GM12892 (cell line): ENCODE data around the gene UNC45B.
"Not testable (repeated sequence)": the region's sequence is repeated elsewhere in the genome, so short reads cannot be mapped to it uniquely, and the experiment has no call there.

Experiments
- DNase-seq: peaks from one replicate; pipeline ENCODE4 v3.0.0; 2011; ENCODE audit not compliant: insufficient read length
- FAIRE-seq: peaks from 2 replicates; lab custom pipeline; 2011; peaks lifted over from hg19 to GRCh38; lab: Jason Lieb, UNC
- POLR2A ChIP-seq: IDR thresholded peaks from 2 replicates; pipeline ENCODE4 v1.6.1; 2011; ENCODE audit warnings: low read depth, low read length, control low read depth
- POLR2AphosphoS5 ChIP-seq: IDR thresholded peaks from 2 replicates; pipeline ENCODE4 v1.6.1; 2011; ENCODE audit warnings: low read depth, low read length, control low read depth
- TAF1 ChIP-seq: IDR thresholded peaks from 2 replicates; pipeline ENCODE4 v1.6.1; 2011; ENCODE audit warnings: low read depth, mild to moderate bottlenecking, control low read depth, low read length, borderline replicate concordance

UNC45B gene

GRCh38 chr17:35175638-35176415 lies 28.2 kb downstream of the UNC45B start:
- DNase-seq (no peak), FAIRE-seq (no peak)
- no peak for TF ChIP-seq TAF1
- TF ChIP-seq POLR2A, result no peak
- TF ChIP-seq POLR2AphosphoS5, result no peak

GRCh38 chr17:35176897-35177296 lies 29.3 kb downstream of the UNC45B start:
- TF ChIP-seq POLR2AphosphoS5 (no peak), TAF1 (no peak), POLR2A (no peak)
- FAIRE-seq (no peak), DNase-seq (no peak)

- not testable (repeated sequence) for DNase-seq, FAIRE-seq
Measured at GRCh38 chr17:35179379-35179778, 31.8 kb downstream of the UNC45B start.

GRCh38 chr17:35183332-35183731 lies 35.7 kb downstream of the UNC45B start:
- TF ChIP-seq TAF1 (no peak), POLR2A (no peak), POLR2AphosphoS5 (no peak)
- DNase-seq (no peak), FAIRE-seq (no peak)

GRCh38 chr17:35184274-35184673 lies 36.7 kb downstream of the UNC45B start:
- FAIRE-seq, result no peak
- no peak for DNase-seq
- TF ChIP-seq TAF1 (no peak), POLR2A (no peak), POLR2AphosphoS5 (no peak)

- FAIRE-seq, result peak; percentile 27
Measured at GRCh38 chr17:35185849-35186248, 38.2 kb downstream of the UNC45B start.

GRCh38 chr17:35187481-35187880 lies 39.9 kb downstream of the UNC45B start:
- TF ChIP-seq POLR2AphosphoS5, result no peak
- TF ChIP-seq TAF1, result no peak
- TF ChIP-seq POLR2A, result no peak
- no peak for DNase-seq
- FAIRE-seq, result no peak

More at GRCh38 chr17:35185849-35186248, 38.2 kb downstream of the UNC45B start:
- DNase-seq, result no peak
- no peak for TF ChIP-seq TAF1
- TF ChIP-seq POLR2AphosphoS5, result no peak
- no peak for TF ChIP-seq POLR2A

GRCh38 chr17:35188111-35188510 lies 40.5 kb downstream of the UNC45B start:
- TF ChIP-seq POLR2A (no peak), TAF1 (no peak), POLR2AphosphoS5 (no peak)
- DNase-seq (no peak), FAIRE-seq (peak; percentile 14)

- DNase-seq (no peak), FAIRE-seq (no peak)
- TF ChIP-seq TAF1 (no peak), POLR2A (no peak), POLR2AphosphoS5 (no peak)
Measured at GRCh38 chr17:35189291-35189690, 41.7 kb downstream of the UNC45B start.

GRCh38 chr17:35191001-35191695 lies 43.5 kb downstream of the UNC45B start:
- DNase-seq (no peak), FAIRE-seq (no peak)
- TF ChIP-seq POLR2A (no peak), TAF1 (no peak), POLR2AphosphoS5 (no peak)

GRCh38 chr17:35192708-35193107 lies 45.1 kb downstream of the UNC45B start:
- no peak for DNase-seq
- FAIRE-seq, result peak; percentile 83
- TF ChIP-seq POLR2A (no peak), POLR2AphosphoS5 (no peak), TAF1 (no peak)

GRCh38 chr17:35194001-35194400 lies 46.4 kb downstream of the UNC45B start, which contains the start of gene SLC35G3:
Gene SLC35G3, minus strand, starts transcription at chr17:35194393. Its CDS starts 86 bp downstream, at chr17:35194307.
- FAIRE-seq, DNase-seq: not testable (repeated sequence)

GRCh38 chr17:35195062-35195461 lies 47.4 kb downstream of the UNC45B start:
- FAIRE-seq, DNase-seq: not testable (repeated sequence)

- FAIRE-seq, DNase-seq: not testable (repeated sequence)
Measured at GRCh38 chr17:35202582-35202981, 55.0 kb downstream of the UNC45B start.
